ENCODE measurements around the gene SLC25A18.
"Not testable (repeated sequence)": the region's sequence is repeated elsewhere in the genome, so short reads cannot be mapped to it uniquely, and the experiment has no call there.

The SLC25A18 gene

DNA sequence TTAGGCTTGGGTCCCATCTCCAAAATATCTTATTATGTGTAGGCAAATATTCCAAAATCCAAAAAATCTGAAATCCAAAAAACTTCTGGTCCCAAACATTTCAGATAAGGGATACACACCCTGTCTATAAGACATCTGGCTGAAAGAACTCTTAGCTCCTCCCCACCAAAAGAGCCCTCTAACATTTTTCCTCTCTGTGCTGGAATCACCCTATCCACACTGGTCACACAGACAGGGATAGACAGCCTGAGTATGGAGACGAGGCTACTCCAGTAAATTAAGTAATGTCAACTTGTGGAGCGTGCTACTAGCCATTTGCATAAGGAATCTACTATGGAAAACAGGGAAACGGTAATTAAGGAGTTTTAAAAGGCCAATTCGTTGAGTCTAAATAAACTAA lies 40.4 kb downstream of the SLC25A18 start:
- no peak overlapping the region for H3K4me3 ChIP-seq (ENCODE audit: low read depth, low read length)

DNA sequence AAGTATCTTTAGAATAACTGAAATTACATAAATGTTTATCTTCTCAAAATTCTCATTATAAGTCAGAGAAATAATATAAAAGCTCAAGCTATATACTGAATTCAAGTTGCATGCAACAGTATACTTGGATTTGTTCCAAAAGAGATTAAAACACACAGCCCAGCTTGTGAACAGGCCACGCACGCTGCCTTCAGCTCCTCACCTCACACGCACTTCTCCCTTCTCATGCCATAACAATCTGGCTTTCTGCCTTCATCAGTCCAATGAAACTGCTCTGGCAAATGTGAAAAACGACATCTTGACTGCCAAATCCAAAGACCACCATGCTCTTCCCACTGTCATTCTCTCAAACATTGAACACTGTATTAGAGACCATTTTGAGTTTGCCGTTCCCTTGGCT lies 43.2 kb downstream of the SLC25A18 start:
- no peak overlapping the region for H3K4me3 ChIP-seq (ENCODE audit: low read depth, low read length)

DNA sequence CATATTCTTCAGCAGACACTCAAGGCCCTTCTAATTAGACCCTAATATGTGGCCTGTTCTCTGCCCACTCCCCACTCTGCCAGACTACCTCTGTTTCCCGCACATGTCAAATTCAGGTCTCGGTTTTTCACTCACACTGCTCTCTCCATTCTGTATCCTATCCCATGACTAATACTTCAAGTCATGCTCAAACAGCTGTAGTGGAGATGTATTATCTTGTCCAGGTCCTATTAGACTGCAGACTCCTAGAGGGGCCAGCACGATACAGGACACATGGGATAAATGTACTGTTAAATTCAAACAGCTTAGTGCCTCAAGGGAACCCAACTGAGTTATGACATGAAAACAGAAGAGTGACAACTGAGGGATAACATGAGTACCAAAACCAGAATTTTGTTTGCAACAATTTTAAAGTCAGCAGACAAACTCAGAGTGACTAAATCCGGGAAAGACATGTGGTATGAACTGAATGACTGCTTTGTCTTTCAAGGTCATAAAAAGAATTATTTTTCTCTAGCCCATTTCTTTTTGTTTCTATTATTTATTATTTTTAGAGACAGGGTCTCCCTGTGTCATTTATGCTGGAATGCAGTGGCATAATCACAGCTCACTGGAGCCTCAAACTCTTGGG lies 44.7 kb downstream of the SLC25A18 start:
- no peak overlapping the region for H3K4me3 ChIP-seq (ENCODE audit: low read depth, low read length)

DNA sequence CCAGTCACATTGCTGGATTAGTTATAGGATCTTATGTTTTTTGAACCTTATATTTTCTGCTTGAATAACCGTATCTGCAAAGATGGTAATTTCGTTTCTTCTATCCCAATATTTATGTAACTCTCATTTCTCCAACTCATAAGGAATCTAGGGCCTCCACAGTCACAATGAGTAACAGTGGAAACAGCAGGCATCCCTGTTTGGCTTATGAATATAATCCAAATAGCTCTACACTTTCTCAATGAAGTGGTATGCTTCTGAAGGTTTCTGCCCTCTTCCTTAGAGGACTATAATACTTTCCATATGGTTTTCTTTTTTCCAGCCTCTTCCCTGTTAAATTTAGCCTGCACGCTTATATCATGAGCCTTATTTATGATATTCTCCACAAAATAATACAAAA lies 48.8 kb downstream of the SLC25A18 start:
- H3K4me3 ChIP-seq (ENCODE audit: low read depth, low read length) = no peak overlapping the region

DNA sequence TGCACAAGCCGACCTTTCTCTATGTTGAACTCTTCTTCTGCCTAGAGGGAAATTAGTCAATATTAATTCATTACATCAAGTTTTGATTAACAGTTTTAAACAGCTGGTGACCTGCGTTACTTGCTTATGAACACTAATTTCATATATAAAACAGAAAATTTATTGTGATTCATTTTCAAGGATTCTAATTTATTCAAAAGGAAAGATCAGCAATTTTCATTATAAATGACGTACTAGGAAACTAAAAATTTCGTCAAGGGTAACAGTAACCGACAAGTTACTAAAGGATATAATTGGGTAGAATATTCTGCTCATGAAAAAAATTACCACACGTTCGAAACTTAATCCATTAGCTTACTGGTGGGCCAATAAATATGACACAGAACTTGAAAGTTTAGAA lies 50.0 kb downstream of the SLC25A18 start:
- no peak overlapping the region for H3K4me3 ChIP-seq (ENCODE audit: low read depth, low read length)

DNA sequence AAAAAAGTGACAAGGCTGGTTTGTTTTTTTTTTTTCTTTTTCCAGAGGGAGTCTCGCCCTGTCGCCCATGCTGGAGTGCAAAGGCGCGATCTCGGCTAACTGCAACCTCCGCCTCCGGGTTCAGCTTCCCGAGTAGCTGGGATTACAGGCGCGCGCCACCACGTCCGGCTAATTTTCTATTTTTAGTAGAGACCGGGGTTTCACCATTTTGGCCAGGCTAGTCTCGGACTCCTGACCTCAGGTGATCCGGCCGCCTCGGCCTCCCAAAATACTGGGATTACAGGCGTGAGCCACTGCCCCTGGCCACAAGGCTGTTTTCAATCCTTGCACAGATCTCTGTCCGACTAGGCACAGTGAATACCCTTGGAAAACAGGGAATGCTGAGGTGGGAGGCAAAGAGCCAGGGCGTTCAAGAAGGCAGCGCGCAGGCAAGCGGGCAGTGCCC lies 64.7 kb downstream of the SLC25A18 start:
- peak overlapping the region; percentile 99 for H3K4me3 ChIP-seq (ENCODE audit: low read depth, low read length)

DNA sequence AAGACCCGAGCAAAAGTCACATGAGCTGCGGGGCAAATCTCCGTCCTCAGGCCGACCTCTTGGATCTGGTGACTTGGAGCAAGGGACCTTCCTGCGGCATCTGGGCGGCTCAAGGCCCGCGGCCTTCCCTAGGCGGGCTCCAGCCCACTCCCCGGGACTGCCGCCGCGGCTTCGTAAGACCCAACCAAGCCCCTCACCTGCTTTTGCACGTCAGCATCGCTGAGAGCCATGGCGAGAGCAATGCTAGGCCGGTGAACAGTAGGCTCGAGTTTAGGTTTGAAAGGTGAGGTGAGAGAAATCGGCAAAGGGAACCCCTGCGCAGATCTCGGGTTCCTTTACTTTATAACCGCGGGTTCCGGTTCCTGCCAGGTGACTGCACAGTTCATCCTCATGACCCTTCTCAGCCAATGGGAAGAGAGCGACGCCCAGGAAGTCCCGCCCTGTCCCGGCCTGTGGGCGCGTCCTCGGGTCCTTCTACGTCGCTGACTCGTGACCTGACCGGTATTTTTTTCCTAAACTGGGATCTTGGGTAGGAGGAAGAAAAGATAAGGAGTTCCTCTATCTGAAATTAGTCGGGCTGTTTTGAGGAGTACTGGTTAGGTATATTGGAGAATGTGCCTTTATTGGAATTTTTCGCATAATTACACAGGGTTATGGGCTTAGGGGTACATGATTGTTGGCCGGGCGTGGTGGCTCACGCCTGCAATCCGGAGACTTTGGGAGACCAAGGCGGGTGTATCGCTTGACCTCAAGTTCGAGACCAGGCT lies 65.3 kb downstream of the SLC25A18 start, which contains the start of gene ATP6V1E1:
Gene ATP6V1E1, minus strand, starts transcription at position 344 of the 767 bp plus-strand sequence. Its CDS starts 114 bp downstream, at position 230.
- peak within 1 kb of the TSS; percentile 99 for H3K4me3 ChIP-seq (ENCODE audit: low read depth, low read length)

DNA sequence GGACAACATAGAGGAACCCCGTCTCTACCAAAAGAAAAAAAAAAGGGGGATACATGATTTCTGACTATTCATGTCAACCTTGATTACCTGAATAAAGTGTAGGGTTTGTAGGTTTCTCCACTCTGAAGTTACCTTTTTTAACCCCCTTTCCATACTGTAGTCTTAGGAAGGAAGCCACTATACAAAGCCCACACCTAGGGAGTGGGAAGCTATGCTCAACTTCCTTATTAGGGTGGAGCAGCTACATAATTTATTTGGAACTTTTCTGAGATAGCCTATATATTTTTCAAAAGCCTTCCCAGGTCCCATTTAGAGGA lies 65.8 kb downstream of the SLC25A18 start:
- H3K4me3 ChIP-seq (ENCODE audit: low read depth, low read length) = peak overlapping the region; percentile 99

DNA sequence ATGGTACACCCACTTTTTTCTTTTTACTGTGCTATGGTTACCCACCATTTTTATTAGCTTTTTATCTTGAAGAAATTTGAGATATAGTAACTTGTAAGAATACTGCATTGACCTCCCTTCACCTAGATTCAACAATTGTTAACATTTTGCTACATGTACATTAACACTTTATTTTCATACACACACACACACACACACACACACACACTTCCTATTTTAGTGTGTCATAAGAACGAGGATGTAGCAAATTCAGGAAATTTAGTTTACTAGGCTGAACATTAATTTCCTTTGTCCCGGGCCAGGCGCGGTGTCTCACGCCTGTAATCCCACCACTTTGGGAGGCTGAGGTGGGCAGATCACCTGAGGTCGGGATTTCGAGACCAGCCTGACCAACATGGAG lies 66.3 kb downstream of the SLC25A18 start:
- no peak overlapping the region for H3K4me3 ChIP-seq (ENCODE audit: low read depth, low read length)

DNA sequence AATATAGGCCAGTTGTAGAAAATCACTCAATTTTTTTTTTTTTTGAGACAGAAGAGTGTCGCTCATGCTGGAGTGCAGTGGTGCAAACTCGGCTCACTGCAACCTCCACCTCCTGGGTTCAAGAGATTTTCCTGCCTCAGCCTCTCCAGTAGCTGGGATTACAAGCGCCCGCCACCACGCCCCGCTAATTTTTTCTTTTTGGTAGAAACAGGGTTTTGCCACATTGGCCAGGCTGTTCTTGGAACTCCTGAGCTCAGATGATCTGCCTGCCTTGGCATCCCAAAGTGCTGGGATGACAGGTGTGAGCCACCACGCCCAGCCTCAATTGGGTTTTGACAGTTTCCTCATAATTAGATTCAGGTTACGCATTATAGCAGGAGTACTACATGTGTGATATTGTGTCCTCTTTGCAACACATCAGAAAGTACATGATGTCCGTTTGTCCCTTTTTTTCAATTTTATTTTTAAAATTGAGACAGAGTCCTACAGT lies 67.8 kb downstream of the SLC25A18 start:
- no peak overlapping the region for H3K4me3 ChIP-seq (ENCODE audit: low read depth, low read length)

DNA sequence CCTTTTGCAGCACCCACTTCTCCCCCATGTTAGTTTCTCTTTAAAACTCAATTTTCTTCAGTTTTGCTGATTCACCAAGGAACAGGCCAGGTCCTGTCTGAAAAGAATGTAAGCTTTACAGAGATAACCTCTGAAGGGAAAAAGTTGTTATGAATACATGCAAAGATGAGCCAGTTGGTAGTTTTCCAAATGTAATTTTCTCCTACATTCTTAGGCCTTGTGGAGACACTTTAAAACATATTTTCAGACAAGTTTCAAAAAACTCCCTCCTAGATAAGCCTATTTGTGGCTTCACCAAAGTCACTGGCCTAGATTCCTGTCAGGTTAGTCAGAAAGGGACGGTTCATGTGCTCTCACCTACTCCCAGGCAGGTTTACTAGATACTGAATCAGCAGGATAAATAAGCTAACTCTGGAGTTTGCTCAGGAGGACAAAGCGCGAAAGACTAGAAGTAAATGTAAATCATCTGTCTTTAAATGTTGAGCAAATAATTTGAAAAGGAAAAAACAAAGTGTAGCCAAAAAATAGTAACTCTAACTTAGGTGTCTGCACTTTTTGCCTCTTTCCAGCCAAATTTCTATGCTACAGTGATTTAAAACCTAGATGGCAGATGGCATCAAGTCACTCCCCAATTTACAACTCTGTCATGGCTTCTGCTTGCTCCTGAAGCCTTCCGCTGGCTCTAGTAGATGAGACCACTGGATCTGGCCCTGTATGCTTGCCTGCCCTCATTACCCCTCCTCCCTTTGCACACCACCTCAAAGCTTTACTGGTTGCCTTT lies 70.1 kb downstream of the SLC25A18 start:
- H3K4me3 ChIP-seq (ENCODE audit: low read depth, low read length) = no peak overlapping the region

DNA sequence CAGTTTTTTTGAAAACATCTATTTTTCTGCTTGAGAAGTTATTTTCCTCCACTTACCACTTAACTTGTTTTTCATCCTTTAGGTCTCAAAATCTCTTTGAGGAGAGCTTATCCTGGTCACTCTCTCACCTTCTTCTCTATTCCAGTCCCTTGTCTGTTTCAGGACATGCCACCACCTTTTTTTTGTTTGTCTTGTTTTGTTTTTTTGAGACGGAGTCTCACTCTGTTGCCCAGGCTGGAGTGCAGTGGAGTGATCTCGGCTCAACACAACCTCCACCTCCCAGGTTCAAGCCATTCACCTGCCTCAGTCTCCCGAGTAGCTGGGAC lies 70.7 kb downstream of the SLC25A18 start:
- H3K4me3 ChIP-seq (ENCODE audit: low read depth, low read length) = no peak overlapping the region

DNA sequence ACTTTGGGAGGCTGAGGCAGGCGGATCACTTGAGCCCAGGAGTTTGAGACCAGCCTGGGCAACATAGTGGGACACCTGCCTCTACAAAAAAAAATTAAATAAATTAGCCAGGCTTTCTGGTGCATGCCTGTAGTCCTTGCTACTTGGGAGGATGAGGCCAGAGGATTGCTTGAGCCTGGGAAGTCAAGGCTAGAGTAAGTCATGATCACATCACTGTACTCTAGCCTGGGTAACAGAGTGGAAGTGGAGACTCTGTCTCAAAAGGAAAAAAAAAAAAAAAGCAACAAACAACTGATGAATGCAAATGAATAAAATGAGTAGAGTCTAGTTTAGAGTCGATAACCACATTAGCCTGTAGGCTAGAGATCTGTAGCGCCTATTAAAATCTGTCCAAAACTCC lies 71.4 kb downstream of the SLC25A18 start:
- no peak overlapping the region for H3K4me3 ChIP-seq (ENCODE audit: low read depth, low read length)

DNA sequence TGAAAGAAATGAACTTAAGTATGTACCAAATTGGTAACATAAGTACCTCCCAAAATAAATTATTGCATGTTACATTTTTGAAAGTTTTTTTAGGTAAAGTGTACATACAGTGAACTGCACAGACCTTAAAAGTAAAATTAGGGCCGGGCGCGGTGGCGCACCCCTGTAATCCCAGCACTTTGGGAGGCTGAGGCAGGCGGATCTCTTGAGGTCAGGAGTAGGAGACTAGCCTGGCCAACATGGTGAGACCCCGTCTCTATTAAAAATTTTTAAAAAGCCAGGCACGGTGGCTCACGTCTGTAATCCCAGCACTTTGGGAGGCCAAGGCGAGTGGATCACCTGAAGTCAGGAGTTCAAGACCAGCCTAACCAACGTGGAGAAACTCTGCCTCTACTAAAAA lies 73.6 kb downstream of the SLC25A18 start:
- H3K4me3 ChIP-seq (ENCODE audit: low read depth, low read length) = not testable (repeated sequence)

DNA sequence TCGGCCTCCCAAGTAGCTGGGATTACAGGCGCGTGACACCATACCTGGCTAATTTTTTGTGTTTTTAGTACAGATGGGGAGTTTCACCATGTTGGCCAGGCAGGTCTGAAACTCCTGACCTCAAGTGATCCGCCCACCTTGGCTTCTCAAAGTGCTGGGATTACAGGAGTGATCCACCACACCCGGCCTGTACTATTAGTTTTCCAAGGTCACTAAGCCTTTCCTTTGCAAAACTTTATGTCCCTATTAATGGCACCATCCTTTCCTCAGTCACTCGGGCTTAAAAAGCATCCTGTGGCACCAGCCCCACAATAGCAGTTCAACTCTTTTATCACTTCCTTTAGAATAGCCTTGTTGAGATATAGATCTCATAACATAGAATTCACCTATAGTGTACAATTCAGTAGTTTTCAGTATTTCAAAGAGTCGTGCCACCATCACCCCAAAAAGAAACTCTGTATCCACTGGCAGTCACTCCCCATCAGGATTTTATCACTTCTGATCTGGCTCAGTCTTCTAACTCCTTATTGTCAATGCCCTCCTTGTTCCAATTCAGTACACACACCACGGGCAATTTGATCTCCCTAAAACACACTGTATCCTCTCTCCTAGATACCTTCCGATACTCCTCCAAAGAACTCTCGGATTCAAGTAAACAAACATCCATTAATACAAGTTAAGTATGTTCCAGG lies 74.3 kb downstream of the SLC25A18 start:
- H3K4me3 ChIP-seq (ENCODE audit: low read depth, low read length) = peak overlapping the region; percentile 97

DNA sequence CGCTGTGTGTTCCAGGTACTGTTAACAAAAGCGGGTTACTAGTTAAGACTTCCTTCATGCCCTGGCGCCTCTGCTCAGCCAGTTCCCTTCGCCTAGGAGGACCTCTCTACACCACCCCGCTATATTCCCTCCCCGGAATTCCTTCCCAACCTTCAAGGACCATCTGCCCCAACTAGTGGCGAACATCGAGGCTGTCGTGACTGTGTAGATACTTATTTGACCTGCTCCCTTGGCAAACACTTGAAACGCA lies 74.8 kb downstream of the SLC25A18 start:
- H3K4me3 ChIP-seq (ENCODE audit: low read depth, low read length) = peak overlapping the region; percentile 97

DNA sequence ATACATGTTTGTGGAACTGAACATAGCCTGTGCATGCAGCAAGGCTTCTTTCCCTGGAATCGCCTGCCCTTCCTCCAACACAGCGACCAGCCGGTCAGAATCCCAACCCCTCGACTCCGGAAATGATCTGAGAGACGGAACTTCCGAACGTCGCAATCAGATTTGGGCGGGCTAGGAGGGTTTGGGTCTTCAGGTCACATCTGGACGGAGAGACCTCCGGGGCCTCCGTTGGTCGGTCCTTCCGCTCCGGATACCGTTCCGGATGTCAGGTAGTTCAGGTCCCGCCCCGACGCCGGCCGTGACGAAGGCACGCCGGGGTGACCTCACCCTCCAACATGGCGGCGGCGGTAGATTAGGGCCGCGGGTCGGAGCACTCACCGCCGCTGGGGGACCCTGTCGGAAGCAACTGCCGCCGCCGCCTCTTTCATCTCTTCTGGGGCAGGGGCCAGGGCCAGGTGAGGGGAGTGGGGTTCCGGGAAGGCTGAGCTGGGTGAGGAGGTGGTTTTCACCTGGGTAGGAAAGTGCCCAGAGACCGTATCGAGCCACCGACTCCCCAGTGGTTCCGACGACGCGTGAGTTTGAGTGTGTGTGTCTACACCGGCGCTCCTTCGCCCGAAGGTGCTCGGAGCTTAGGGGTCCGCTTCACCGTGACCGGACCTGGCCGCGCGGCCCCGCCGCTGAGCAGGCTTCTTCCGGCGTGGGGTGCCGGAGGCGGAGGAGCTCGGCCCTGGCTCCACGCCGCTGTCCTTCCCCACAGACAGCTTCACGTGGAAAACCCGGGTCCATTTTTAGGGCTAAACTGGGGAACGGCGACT lies 75.3 kb downstream of the SLC25A18 start, which contains the start of gene BCL2L13:
Gene BCL2L13, plus strand, starts transcription at position 326 of the 815 bp plus-strand sequence. CDS start 16,955 bp downstream, outside the sequence.
- peak within 1 kb of the TSS; percentile 97 for H3K4me3 ChIP-seq (ENCODE audit: low read depth, low read length)

DNA sequence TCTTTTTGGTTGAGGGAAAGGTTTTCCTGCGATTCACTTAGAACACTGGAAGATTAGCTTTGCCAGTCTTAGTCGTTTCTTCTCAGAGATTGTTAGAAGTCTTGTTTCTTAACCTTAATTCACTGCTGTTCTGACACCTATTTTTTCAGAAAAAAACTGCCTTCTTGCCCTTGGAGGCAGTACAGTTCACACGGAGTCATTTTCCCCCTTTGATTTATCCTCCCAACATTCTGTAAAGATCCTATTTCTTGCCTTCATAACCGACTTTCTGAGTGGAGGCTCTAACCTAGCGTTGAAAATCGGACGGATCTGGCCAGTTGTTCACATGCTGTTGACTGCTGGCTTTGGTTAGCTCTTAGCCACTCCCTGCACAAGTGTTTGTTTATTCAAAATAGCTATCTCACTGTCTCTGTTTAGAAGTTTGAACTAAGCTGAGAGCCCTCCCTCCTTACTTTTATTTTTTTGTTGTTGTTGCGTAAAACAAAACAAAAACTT lies 76.0 kb downstream of the SLC25A18 start:
- peak overlapping the region; percentile 97 for H3K4me3 ChIP-seq (ENCODE audit: low read depth, low read length)
